Astrocyte of the spinal cord (primary cell): Measurements from ENCODE around the gene IKZF1.

Experiments
- DNase-seq: peaks from one replicate; pipeline ENCODE4 v3.0.0; 2011; ENCODE audit warnings: low read depth, low spot score
- H3K4me3 ChIP-seq: 2 replicates; pipeline ENCODE4 v1.5.1; 2011; ENCODE audit warnings: low read depth, mild to moderate bottlenecking, low read length, moderate library complexity
- CTCF ChIP-seq: IDR thresholded peaks from 2 replicates; pipeline ENCODE4 v1.5.1; 2012; ENCODE audit warnings: low read depth, mild to moderate bottlenecking, low read length, inconsistent platforms
- in situ Hi-C: cut with HindIII; loops from 2 replicates; pipeline ENCODE4 v1.10.0; 2017; ENCODE audit warnings: low sequenced_read_pairs

Gene IKZF1

GRCh38 chr7:50304129-50304910 lies at the start of gene IKZF1:
Gene IKZF1, plus strand, starts transcription at chr7:50304716. Its CDS starts 14,346 bp downstream, at chr7:50319062.
- no peak for TF ChIP-seq CTCF
- in situ Hi-C loops, result no loop called here
- H3K4me3 ChIP-seq, result no peak within 1 kb of the TSS
- no peak for DNase-seq

GRCh38 chr7:50261593-50261992 lies 42.9 kb upstream of the IKZF1 start:
- in situ Hi-C loops, result no loop called here
- no peak for DNase-seq
- TF ChIP-seq CTCF, result no peak
- H3K4me3 ChIP-seq, result no peak overlapping the region

GRCh38 chr7:50262446-50262845 lies 42.1 kb upstream of the IKZF1 start:
- in situ Hi-C loops, result no loop called here
- no peak for DNase-seq
- TF ChIP-seq CTCF, result no peak
- H3K4me3 ChIP-seq, result no peak overlapping the region

- H3K4me3 ChIP-seq, result no peak overlapping the region
- no peak for DNase-seq
- no peak for TF ChIP-seq CTCF
Measured at GRCh38 chr7:50262916-50263690, 41.4 kb upstream of the IKZF1 start.

GRCh38 chr7:50264908-50265307 lies 39.6 kb upstream of the IKZF1 start:
- DNase-seq, result no peak
- H3K4me3 ChIP-seq, result no peak overlapping the region
- in situ Hi-C loops, result no loop called here
- no peak for TF ChIP-seq CTCF

More at GRCh38 chr7:50262916-50263690, 41.4 kb upstream of the IKZF1 start:
- in situ Hi-C loops, result no loop called here

- no peak overlapping the region for H3K4me3 ChIP-seq
- TF ChIP-seq CTCF, result no peak
- DNase-seq, result no peak
- in situ Hi-C loops, result no loop called here
Measured at GRCh38 chr7:50265968-50266634, 38.4 kb upstream of the IKZF1 start.
